Measurements from ENCODE around the gene LRRC23. TPM values are rescaled to one million over a fixed set of nuclear protein-coding genes. Genes with fewer than 3 reads are reported as not detected.

Gene LRRC23
- total and polyA plus RNA-seq, 2 of the 13 experiments (the other 11 are each of a cell fraction or from before 2014, with no cell fraction given), result 6.0 to 7.8 TPM

DNA sequence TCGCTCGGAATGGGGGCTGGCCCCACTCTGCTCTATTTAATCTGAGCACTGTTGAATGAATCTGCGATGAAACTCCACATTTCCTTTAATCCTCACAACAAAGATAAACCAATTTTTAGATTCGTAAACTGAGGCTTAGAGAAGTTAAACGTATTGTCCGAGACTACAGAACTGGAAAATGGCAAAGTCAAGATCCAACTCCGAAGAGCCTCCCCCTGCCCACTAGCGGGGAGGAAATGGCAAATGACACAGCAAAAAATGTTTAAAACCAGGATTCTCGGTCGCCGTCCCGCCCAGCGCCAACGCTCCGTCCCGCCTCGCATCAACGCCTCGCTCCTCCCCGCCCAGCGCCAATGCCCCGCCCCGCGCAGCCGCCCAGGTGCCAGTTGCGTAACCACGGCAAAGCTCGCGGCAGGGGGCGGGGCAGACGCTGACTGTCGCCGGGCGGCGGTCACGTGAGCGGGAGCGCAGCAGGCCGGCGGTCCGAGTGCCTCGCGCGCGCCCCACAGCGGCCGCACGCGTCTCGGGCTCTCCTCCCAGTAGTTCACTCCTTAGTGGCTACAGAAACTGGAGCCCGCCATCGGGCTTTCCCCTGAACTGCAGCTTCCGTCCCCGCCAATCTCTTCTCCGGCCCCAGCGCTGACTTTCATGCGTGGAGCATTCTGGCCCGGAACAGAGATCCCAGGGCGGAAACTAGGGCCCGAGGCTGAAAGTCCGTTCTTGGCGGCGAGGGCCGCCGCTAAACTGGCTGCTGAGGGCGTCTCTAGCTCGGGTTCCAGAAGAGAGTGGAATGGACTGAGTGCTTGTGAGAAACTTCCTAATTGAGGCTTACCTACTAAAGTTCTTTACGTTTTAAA is 13.6 kb upstream of the LRRC23 start (continued):
- TF ChIP-seq, protein P1, sequence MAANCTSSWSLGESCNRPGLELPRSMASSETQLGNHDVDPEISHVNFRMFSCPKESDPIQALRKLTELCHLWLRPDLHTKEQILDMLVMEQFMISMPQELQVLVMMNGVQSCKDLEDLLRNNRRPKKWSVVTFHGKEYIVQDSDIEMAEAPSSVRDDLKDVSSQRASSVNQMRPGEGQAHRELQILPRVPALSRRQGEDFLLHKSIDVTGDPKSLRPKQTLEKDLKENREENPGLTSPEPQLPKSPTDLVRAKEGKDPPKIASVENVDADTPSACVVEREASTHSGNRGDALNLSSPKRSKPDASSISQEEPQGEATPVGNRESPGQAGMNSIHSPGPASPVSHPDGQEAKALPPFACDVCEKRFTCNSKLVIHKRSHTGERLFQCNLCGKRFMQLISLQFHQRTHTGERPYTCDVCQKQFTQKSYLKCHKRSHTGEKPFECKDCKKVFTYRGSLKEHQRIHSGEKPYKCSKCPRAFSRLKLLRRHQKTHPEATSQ (CRISPR knock-in tag; IDR thresholded peaks at IDR 0.05; ENCODE audit: borderline replicate concordance), result 0 out of 2 replicates have a peak, but pooled peaks have one; percentile 29
- TF ChIP-seq ZNF850 (CRISPR knock-in tag; conservative IDR thresholded peaks at IDR 0.05), result no peak
- no peak for TF ChIP-seq MAF1 (CRISPR knock-in tag; IDR thresholded peaks at IDR 0.05; ENCODE audit: borderline replicate concordance)
- no peak for TF ChIP-seq ZFP36 (IDR thresholded peaks at IDR 0.05; ENCODE audit: borderline replicate concordance, low read depth, low read length, partially characterized antibody)
- peak; percentile 73 for TF ChIP-seq ZSCAN31 (CRISPR knock-in tag; IDR thresholded peaks at IDR 0.05; ENCODE audit: low read depth)
- TF ChIP-seq FOSL2 (CRISPR knock-in tag; IDR thresholded peaks at IDR 0.05), result peak; percentile 70
- TF ChIP-seq MXD4 (CRISPR knock-in tag; IDR thresholded peaks at IDR 0.05), result peak; percentile 84; the same call in 1 of the 2 replicates
- TF ChIP-seq TAF1 (CRISPR knock-in tag; IDR thresholded peaks at IDR 0.05), result peak; percentile 92
- TF ChIP-seq NR3C1 (CRISPR knock-in tag; IDR thresholded peaks at IDR 0.05), result no peak
- TF ChIP-seq ERF (CRISPR knock-in tag; IDR thresholded peaks at IDR 0.05), result peak; percentile 82
- TF ChIP-seq NFE2L2 (IDR thresholded peaks at IDR 0.05; ENCODE audit: low read length), result peak; percentile 98
- TF ChIP-seq HDAC2 (CRISPR knock-in tag; IDR thresholded peaks at IDR 0.05), result peak; percentile 85
- TF ChIP-seq DPF2 (CRISPR knock-in tag; IDR thresholded peaks at IDR 0.05; ENCODE audit: borderline replicate concordance, low read depth), result no peak; the same call in 1 of the 2 replicates
- TF ChIP-seq, protein P2, sequence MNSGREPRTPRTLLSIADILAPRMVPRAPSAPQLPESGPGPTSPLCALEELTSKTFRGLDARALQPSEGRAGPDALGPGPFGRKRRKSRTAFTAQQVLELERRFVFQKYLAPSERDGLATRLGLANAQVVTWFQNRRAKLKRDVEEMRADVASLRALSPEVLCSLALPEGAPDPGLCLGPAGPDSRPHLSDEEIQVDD (CRISPR knock-in tag; IDR thresholded peaks at IDR 0.05; ENCODE audit: borderline replicate concordance), result 0 out of 2 replicates have a peak, but pooled peaks have one; percentile 51
- TF ChIP-seq KMT2A (CRISPR knock-in tag; IDR thresholded peaks at IDR 0.05), result no peak
- TF ChIP-seq TCF7L2 (IDR thresholded peaks at IDR 0.05; ENCODE audit: low read depth, low read length), result no peak
- no peak for TF ChIP-seq ZNF17 (CRISPR knock-in tag; IDR thresholded peaks at IDR 0.05)
- TF ChIP-seq RFXANK (CRISPR knock-in tag; IDR thresholded peaks at IDR 0.05), result no peak
- peak; percentile 27; the same call in 1 of the 2 replicates for TF ChIP-seq ZKSCAN1 (IDR thresholded peaks at IDR 0.05; ENCODE audit: low read length)
- no peak for TF ChIP-seq ARNT (IDR thresholded peaks at IDR 0.05)
- TF ChIP-seq ZNF737 (CRISPR knock-in tag; IDR thresholded peaks at IDR 0.05; ENCODE audit: borderline replicate concordance), result no peak
- TF ChIP-seq TARDBP (CRISPR knock-in tag; IDR thresholded peaks at IDR 0.05), result peak; percentile 96
- TF ChIP-seq ZNF773 (CRISPR knock-in tag; IDR thresholded peaks at IDR 0.05; ENCODE audit: borderline replicate concordance), result peak; percentile 65; the same call in 1 of the 2 replicates
- no peak for TF ChIP-seq PCBP2 (optimal IDR thresholded peaks at IDR 0.05; ENCODE audit: low read depth, low read length, poor library complexity, severe bottlenecking)
- TF ChIP-seq, protein P3, sequence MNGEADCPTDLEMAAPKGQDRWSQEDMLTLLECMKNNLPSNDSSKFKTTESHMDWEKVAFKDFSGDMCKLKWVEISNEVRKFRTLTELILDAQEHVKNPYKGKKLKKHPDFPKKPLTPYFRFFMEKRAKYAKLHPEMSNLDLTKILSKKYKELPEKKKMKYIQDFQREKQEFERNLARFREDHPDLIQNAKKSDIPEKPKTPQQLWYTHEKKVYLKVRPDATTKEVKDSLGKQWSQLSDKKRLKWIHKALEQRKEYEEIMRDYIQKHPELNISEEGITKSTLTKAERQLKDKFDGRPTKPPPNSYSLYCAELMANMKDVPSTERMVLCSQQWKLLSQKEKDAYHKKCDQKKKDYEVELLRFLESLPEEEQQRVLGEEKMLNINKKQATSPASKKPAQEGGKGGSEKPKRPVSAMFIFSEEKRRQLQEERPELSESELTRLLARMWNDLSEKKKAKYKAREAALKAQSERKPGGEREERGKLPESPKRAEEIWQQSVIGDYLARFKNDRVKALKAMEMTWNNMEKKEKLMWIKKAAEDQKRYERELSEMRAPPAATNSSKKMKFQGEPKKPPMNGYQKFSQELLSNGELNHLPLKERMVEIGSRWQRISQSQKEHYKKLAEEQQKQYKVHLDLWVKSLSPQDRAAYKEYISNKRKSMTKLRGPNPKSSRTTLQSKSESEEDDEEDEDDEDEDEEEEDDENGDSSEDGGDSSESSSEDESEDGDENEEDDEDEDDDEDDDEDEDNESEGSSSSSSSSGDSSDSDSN (CRISPR knock-in tag; IDR thresholded peaks at IDR 0.05), result peak; percentile 89
- TF ChIP-seq ZKSCAN8 (CRISPR knock-in tag; IDR thresholded peaks at IDR 0.05; ENCODE audit: borderline replicate concordance), result 0 out of 2 replicates have a peak, but pooled peaks have one; percentile 36
- TF ChIP-seq SPEN (CRISPR knock-in tag; IDR thresholded peaks at IDR 0.05; ENCODE audit: low read depth), result peak; percentile 95
- TF ChIP-seq CBX5 (CRISPR knock-in tag; IDR thresholded peaks at IDR 0.05; ENCODE audit: borderline replicate concordance), result 0 out of 2 replicates have a peak, but pooled peaks have one; percentile 38
